ENCODE results near the gene CDKN2D. TPM values are rescaled to one million over a fixed set of nuclear protein-coding genes. Genes with fewer than 3 reads are reported as not detected.

Gene CDKN2D
- total RNA-seq, 1 donor from 2014 or later: 5.4 TPM

GRCh38 chr19:10520652-10521318 is 48.0 kb downstream of the CDKN2D start:
- peaks cover 39% of the 10 kb centered on the region for H3K27me3 Mint-ChIP-seq (ENCODE audit: low read depth, unreplicated experiment)
- H2AFZ ChIP-seq (ENCODE audit: low read depth, low read length): no peak overlapping the region
- peaks cover 35% of the 10 kb centered on the region for H3K27me3 ChIP-seq (ENCODE audit: insufficient read depth, low read length)
- H3K27ac ChIP-seq (ENCODE audit: low read depth, low read length): no peak overlapping the region
- H4K20me1 ChIP-seq (ENCODE audit: insufficient read depth, low read length): no peaks in the 10 kb centered on the region
- DNase-seq (ENCODE audit: low read depth): no peak
- TF ChIP-seq CTCF (IDR thresholded peaks at IDR 0.05; ENCODE audit: insufficient read depth, low read depth, low read length) (no peak), EZH2 (IDR thresholded peaks at IDR 0.05; ENCODE audit: insufficient read depth, low read length) (no peak)
- H3K9me3 ChIP-seq (ENCODE audit: insufficient read depth, low read depth, low read length): no peaks in the 10 kb centered on the region
- H3K4me3 ChIP-seq (ENCODE audit: insufficient read depth, low read depth, low read length): no peak overlapping the region
- H3K27ac Mint-ChIP-seq (ENCODE audit: unreplicated experiment): no peak overlapping the region
- peaks cover 8% of the 10 kb centered on the region for H3K4me1 Mint-ChIP-seq (ENCODE audit: low read depth, unreplicated experiment)
- no peaks in the 10 kb centered on the region for H3K36me3 ChIP-seq (ENCODE audit: insufficient read depth, low read length)
- no peaks in the 10 kb centered on the region for H3K79me2 ChIP-seq (ENCODE audit: insufficient read depth, low read length)
- H3K4me3 Mint-ChIP-seq (ENCODE audit: unreplicated experiment): no peak overlapping the region
- no peak for FAIRE-seq
- H3K36me3 Mint-ChIP-seq (ENCODE audit: low read depth, unreplicated experiment): no peaks in the 10 kb centered on the region
- peaks cover 4% of the 10 kb centered on the region for H3K4me1 ChIP-seq (ENCODE audit: insufficient read depth, low read length)
- no peak overlapping the region for H3K9ac ChIP-seq (ENCODE audit: low read length)
- no peaks in the 10 kb centered on the region for H3K9me3 Mint-ChIP-seq (ENCODE audit: unreplicated experiment)
- no peak overlapping the region for H3K4me2 ChIP-seq (ENCODE audit: low read length)

GRCh38 chr19:10519421-10519820 is 49.4 kb downstream of the CDKN2D start:
- Mint-ChIP-seq H3K9me3 (ENCODE audit: unreplicated experiment) (no peaks in the 10 kb centered on the region), H3K4me1 (ENCODE audit: low read depth, unreplicated experiment) (peaks cover 8% of the 10 kb centered on the region), H3K36me3 (ENCODE audit: low read depth, unreplicated experiment) (no peaks in the 10 kb centered on the region), H3K27ac (ENCODE audit: unreplicated experiment) (no peak overlapping the region), H3K27me3 (ENCODE audit: low read depth, unreplicated experiment) (peaks cover 50% of the 10 kb centered on the region), H3K4me3 (ENCODE audit: unreplicated experiment) (no peak overlapping the region)
- Histone ChIP-seq H2AFZ (ENCODE audit: low read depth, low read length) (no peak overlapping the region), H3K79me2 (ENCODE audit: insufficient read depth, low read length) (no peaks in the 10 kb centered on the region), H3K4me2 (ENCODE audit: low read length) (no peak overlapping the region), H4K20me1 (ENCODE audit: insufficient read depth, low read length) (no peaks in the 10 kb centered on the region), H3K27me3 (ENCODE audit: insufficient read depth, low read length) (peaks cover 49% of the 10 kb centered on the region), H3K27ac (ENCODE audit: low read depth, low read length) (no peak overlapping the region), H3K9ac (ENCODE audit: low read length) (no peak overlapping the region), H3K9me3 (ENCODE audit: insufficient read depth, low read depth, low read length) (no peaks in the 10 kb centered on the region), H3K36me3 (ENCODE audit: insufficient read depth, low read length) (no peaks in the 10 kb centered on the region), H3K4me1 (ENCODE audit: insufficient read depth, low read length) (peaks cover 4% of the 10 kb centered on the region), H3K4me3 (ENCODE audit: insufficient read depth, low read depth, low read length) (no peak overlapping the region)
- FAIRE-seq (no peak), DNase-seq (ENCODE audit: low read depth) (no peak)
- TF ChIP-seq CTCF (IDR thresholded peaks at IDR 0.05; ENCODE audit: insufficient read depth, low read depth, low read length) (no peak), EZH2 (IDR thresholded peaks at IDR 0.05; ENCODE audit: insufficient read depth, low read length) (no peak)
